ENCODE measurements around the gene UIMC1. TPM values are rescaled to one million over a fixed set of nuclear protein-coding genes. Genes with fewer than 3 reads are reported as not detected.
A peak's percentile ranks its signal among the peaks of the same experiment; 100 is the strongest.

UIMC1 gene
- polyA plus RNA-seq, 1 donor (not counting 4 experiments of a cell fraction or from before 2014, with no cell fraction given) = 29.0 TPM

DNA sequence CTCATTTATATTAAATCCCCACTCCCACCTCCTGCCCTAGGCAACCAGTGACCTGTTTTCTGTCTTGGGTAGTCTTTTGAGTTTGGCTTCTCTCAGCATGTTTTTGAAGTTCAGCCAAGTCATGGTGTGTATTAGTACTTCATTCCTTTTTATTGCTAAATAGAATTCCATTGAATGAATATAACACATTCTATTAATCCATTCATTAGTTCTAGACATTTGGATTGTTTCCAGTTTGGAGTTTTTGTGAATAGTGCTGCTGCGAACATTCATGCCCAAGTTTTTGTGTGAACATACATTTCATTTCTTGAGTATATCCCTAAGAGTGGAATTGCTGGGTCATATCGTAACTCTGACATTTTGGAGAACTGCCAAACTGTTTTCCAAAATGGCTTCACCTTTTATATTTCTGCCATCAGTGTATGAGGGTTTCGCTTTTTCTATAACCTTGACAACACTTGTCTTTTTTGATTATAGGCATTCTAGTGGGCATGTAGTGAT, 18.6 kb upstream of the UIMC1 start:
- no peaks in the 10 kb centered on the region for H4K20me1 ChIP-seq (ENCODE audit: control insufficient read depth, extremely low read depth, insufficient read depth, low read length)
- H3K9me1 ChIP-seq (ENCODE audit: control insufficient read depth, extremely low read depth, insufficient read depth, low read length) = no peaks in the 10 kb centered on the region
- peaks cover 2 to 3% of the 10 kb centered on the region in 2 experiments for H3K36me3 ChIP-seq (ENCODE audit: control insufficient read depth in 2 of 2, extremely low read depth in 1 of 2, insufficient read depth in 2 of 2, low read length in 2 of 2)
- H3K79me2 ChIP-seq (ENCODE audit: control insufficient read depth, insufficient read depth, low read length) = peaks cover 32% of the 10 kb centered on the region
- H3K4me1 ChIP-seq (ENCODE audit: control insufficient read depth, extremely low read depth, insufficient read depth, low read length) = peaks cover 11% of the 10 kb centered on the region
- H2AFZ ChIP-seq (ENCODE audit: control insufficient read depth, low read length) = no peak overlapping the region
- TF ChIP-seq, protein P1, sequence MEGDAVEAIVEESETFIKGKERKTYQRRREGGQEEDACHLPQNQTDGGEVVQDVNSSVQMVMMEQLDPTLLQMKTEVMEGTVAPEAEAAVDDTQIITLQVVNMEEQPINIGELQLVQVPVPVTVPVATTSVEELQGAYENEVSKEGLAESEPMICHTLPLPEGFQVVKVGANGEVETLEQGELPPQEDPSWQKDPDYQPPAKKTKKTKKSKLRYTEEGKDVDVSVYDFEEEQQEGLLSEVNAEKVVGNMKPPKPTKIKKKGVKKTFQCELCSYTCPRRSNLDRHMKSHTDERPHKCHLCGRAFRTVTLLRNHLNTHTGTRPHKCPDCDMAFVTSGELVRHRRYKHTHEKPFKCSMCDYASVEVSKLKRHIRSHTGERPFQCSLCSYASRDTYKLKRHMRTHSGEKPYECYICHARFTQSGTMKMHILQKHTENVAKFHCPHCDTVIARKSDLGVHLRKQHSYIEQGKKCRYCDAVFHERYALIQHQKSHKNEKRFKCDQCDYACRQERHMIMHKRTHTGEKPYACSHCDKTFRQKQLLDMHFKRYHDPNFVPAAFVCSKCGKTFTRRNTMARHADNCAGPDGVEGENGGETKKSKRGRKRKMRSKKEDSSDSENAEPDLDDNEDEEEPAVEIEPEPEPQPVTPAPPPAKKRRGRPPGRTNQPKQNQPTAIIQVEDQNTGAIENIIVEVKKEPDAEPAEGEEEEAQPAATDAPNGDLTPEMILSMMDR (optimal IDR thresholded peaks at IDR 0.05 in 1 of 3, IDR thresholded peaks at IDR 0.05 in 1 of 3, conservative IDR thresholded peaks at IDR 0.05 in 1 of 3; ENCODE audit: extremely low read depth in 1 of 3, insufficient read depth in 2 of 3, low read length in 3 of 3) = no peak
- no peak for TF ChIP-seq EZH2 (IDR thresholded peaks at IDR 0.05; ENCODE audit: low read length)
- dilution Hi-C loops (cut with MboI; ENCODE audit: extremely low pct_ligation_motif_present, low sequenced_read_pairs) = no loop called here
- no peak overlapping the region for H3K4me3 ChIP-seq (ENCODE audit: control insufficient read depth in 2 of 3, extremely low read depth in 1 of 3, insufficient read depth in 2 of 3, low read depth in 1 of 3, low read length in 3 of 3)
- no peak overlapping the region for H3K27ac ChIP-seq (ENCODE audit: control insufficient read depth, insufficient read depth, low read length)
- H3K4me2 ChIP-seq (ENCODE audit: control insufficient read depth, extremely low read depth, insufficient read depth, low read depth, low read length) = no peak overlapping the region
- H3K27me3 ChIP-seq (ENCODE audit: control insufficient read depth, extremely low read depth, insufficient read depth, low read length) = no peaks in the 10 kb centered on the region
- no peaks in the 10 kb centered on the region for H3K9me3 ChIP-seq (ENCODE audit: control insufficient read depth, low read depth, low read length)
- FAIRE-seq (no peak), DNase-seq (ENCODE audit: low read depth, low spot score) (no peak)
- H3K9ac ChIP-seq (ENCODE audit: control insufficient read depth, extremely low read depth, insufficient read depth, low read length) = no peak overlapping the region

DNA sequence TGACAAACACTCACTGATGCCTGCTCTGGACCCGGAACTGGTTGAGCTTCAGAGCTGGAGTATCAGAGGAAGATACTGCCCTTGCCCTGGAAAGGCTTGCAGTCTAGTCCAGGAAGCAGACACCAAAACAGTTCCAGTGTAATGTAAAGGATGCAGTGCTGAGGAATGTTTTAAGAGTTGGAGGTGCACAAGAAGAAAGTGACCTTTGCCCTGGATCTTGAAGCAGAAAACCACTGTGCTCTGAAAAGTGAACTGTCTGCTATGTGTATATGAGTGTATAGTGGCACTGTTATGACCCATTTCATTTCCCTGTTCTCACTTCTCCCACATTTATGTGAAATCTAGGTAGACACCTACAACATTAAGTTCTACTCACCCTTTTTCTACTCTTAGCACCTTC, 18.0 kb upstream of the UIMC1 start:
- Histone ChIP-seq H3K27me3 (ENCODE audit: control insufficient read depth, extremely low read depth, insufficient read depth, low read length) (no peaks in the 10 kb centered on the region), H3K9me3 (ENCODE audit: control insufficient read depth, low read depth, low read length) (no peaks in the 10 kb centered on the region), H3K36me3 (ENCODE audit: control insufficient read depth in 2 of 2, extremely low read depth in 1 of 2, insufficient read depth in 2 of 2, low read length in 2 of 2) (peaks cover 0 to 3% of the 10 kb centered on the region in 2 experiments), H3K4me3 (ENCODE audit: control insufficient read depth in 2 of 3, extremely low read depth in 1 of 3, insufficient read depth in 2 of 3, low read depth in 1 of 3, low read length in 3 of 3) (no peak overlapping the region), H3K9me1 (ENCODE audit: control insufficient read depth, extremely low read depth, insufficient read depth, low read length) (no peaks in the 10 kb centered on the region), H3K4me1 (ENCODE audit: control insufficient read depth, extremely low read depth, insufficient read depth, low read length) (peaks cover 11% of the 10 kb centered on the region), H3K9ac (ENCODE audit: control insufficient read depth, extremely low read depth, insufficient read depth, low read length) (no peak overlapping the region), H4K20me1 (ENCODE audit: control insufficient read depth, extremely low read depth, insufficient read depth, low read length) (no peaks in the 10 kb centered on the region), H3K27ac (ENCODE audit: control insufficient read depth, insufficient read depth, low read length) (no peak overlapping the region), H3K4me2 (ENCODE audit: control insufficient read depth, extremely low read depth, insufficient read depth, low read depth, low read length) (no peak overlapping the region), H3K79me2 (ENCODE audit: control insufficient read depth, insufficient read depth, low read length) (peaks cover 28% of the 10 kb centered on the region), H2AFZ (ENCODE audit: control insufficient read depth, low read length) (no peak overlapping the region)
- no peak for DNase-seq (ENCODE audit: low read depth, low spot score)
- TF ChIP-seq, protein P1 (optimal IDR thresholded peaks at IDR 0.05 in 1 of 3, IDR thresholded peaks at IDR 0.05 in 1 of 3, conservative IDR thresholded peaks at IDR 0.05 in 1 of 3; ENCODE audit: extremely low read depth in 1 of 3, insufficient read depth in 2 of 3, low read length in 3 of 3) = no peak
- TF ChIP-seq EZH2 (IDR thresholded peaks at IDR 0.05; ENCODE audit: low read length) = no peak
- FAIRE-seq = peak; percentile 17
- dilution Hi-C loops (cut with MboI; ENCODE audit: extremely low pct_ligation_motif_present, low sequenced_read_pairs) = no loop called here
